Omental fat pad (tissue), 4 donors: Measurements from ENCODE around the gene MYZAP. TPM values are rescaled to one million over a fixed set of nuclear protein-coding genes. Genes with fewer than 3 reads are reported as not detected.

Experiments used
- ATAC-seq: fragments of 150-250 bp; one replicate; pipeline ENCODE4 v1.9.1; 2016; ENCODE audit warnings: mild to moderate bottlenecking, moderate library complexity; ENCODE audit not compliant: low FRiP score
- DNase-seq: peaks from one replicate; pipeline ENCODE4 v3.0.0-alpha.2; 2019; ENCODE audit warnings: low spot score
- total RNA-seq, 4 donors: library from RNA; depleted of rRNA; stranded (reverse); fragments of >200 nt; gene quantifications; one replicate each; pipeline ENCODE4 v1.1.0, GENCODE V29; 2016
- TF ChIP-seq, protein P1 (sequence below), 3 donors: fragments of 450-650 bp; IDR thresholded peaks; one replicate each; pipeline ENCODE4 v1.5.1; 2016 to 2017; ENCODE audit warnings: antibody characterized with exemption in 3 of 3, mild to moderate bottlenecking in 3 of 3, moderate library complexity in 2 of 3

The MYZAP gene
- total RNA-seq, 4 donors from 2014 or later, result 13.1 to 84.6 (median 20.2) TPM

DNA sequence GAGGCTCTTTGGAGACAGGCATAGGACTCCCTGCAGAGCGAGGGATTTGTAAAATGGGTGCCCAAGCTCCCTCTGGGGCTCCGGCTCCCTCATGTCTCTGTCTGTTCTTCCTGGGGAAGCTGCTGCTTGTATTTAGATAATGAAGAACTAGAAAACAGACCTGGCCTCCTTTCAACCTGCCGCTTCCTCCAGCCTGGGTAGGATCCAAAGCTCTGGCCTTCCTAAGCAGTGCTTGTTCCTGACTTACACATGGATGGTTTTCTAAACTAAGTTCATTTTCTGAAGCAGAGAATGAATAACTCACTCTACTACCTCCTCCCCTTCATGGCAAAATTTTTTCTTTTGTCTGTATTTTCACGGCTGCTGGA, 36.9 kb upstream of the MYZAP start:
- TF ChIP-seq, protein P1, sequence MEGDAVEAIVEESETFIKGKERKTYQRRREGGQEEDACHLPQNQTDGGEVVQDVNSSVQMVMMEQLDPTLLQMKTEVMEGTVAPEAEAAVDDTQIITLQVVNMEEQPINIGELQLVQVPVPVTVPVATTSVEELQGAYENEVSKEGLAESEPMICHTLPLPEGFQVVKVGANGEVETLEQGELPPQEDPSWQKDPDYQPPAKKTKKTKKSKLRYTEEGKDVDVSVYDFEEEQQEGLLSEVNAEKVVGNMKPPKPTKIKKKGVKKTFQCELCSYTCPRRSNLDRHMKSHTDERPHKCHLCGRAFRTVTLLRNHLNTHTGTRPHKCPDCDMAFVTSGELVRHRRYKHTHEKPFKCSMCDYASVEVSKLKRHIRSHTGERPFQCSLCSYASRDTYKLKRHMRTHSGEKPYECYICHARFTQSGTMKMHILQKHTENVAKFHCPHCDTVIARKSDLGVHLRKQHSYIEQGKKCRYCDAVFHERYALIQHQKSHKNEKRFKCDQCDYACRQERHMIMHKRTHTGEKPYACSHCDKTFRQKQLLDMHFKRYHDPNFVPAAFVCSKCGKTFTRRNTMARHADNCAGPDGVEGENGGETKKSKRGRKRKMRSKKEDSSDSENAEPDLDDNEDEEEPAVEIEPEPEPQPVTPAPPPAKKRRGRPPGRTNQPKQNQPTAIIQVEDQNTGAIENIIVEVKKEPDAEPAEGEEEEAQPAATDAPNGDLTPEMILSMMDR (IDR thresholded peaks at IDR 0.05), result no peak
- DNase-seq, result no peak
- ATAC-seq, result peak; percentile 3

DNA sequence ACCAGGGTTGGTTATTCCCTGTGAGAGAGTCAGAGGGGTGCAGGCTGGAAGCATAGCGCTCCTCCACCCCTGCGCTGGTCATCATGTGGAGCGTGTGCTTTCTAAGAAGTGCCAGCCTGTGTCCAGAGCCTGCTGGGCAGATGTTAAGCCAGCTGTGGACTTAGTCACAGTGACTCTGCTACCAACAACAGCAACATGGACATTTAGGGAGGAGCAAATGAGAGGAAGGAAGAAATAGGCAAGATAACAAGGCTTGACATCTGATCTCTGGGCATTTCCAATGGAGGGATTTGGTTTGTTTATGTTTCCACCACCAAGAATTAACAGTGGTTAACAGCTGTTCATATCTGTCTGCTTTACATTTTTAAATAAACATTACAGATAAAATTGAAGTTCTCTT, 36.4 kb upstream of the MYZAP start:
- TF ChIP-seq, protein P1 (IDR thresholded peaks at IDR 0.05), result no peak
- ATAC-seq (no peak), DNase-seq (no peak)

DNA sequence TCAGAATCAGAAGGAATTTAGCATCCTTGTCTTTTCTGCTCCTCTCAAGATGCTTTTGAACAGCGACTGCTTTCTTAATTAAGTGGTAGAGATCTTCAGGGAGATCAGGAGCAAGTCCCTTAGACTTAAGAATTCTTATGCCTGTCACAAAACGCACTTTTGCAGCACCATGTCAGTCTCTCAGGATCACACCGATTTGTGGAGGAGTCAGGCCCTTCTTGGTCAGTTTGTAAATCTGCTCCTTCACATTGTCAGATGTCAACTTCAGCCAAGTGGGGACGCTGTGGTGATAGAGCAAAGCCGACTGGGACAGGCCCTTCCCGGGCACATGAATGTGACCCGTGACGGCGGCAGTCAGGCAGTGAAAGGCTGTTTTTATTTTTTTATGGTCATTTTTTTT, 35.7 kb upstream of the MYZAP start:
- TF ChIP-seq, protein P1 (IDR thresholded peaks at IDR 0.05), result no peak
- no peak for DNase-seq
- ATAC-seq, result no peak

DNA sequence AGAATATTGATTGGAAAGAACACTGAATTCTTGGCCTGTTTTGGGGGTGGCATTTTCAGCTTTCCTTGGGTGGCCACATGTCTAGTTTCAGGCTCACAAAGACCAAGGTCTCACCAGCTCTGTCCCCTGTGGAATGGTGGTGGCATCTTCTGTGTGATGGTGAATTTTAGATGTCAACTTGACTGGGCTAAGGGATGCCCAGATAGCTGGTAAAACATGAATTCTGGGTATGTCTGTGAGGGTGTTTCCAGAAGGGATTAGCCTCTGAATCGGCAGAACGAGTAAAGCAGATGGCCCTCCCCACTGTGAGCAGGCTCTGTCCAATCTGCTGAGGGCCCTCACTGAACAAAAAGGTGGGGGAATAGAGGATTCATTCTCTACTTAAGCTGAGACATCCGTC, 34.4 kb upstream of the MYZAP start:
- no peak for DNase-seq
- TF ChIP-seq, protein P1 (IDR thresholded peaks at IDR 0.05), result no peak
- no peak for ATAC-seq

DNA sequence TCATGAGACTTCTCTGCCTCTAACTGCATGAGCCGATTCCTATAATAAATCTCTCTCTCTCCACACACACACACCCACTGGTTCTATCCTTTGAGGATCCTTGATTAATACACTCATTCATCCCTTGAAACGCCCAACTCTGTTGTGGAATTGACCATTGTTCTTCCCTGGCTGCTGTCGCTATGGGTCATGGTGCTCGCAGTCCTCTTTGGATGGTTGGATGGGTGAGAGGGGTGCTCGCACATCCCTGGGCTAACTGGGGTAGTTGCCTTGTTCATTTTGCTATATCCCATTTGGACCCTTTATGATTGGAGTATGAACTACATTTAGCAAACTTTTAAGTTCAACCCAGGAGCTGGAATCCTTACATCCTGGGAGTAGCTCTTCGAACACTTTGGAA, 33.9 kb upstream of the MYZAP start:
- TF ChIP-seq, protein P1 (IDR thresholded peaks at IDR 0.05), result no peak
- DNase-seq (no peak), ATAC-seq (no peak)

DNA sequence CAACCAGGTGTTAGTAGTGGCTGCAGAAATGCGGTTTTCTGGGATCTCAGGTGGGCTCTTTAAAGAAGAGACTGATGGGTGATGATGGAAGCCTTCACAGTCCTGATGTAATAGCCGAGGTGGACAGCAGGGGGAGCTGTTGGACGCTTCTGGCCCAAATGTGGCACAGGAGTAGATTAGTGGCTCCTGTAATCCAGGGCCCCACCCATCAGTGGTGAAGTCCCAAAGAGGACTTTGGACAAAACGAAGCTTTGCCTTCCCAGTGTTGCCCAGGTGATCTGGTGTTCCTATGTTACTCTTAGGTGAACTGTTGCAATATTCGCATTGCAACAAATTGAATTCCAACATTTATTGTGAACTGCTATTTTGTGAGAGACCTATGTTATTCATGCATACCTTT, 31.8 kb upstream of the MYZAP start:
- TF ChIP-seq, protein P1 (IDR thresholded peaks at IDR 0.05), result peak in 1 of 3 donors; percentile 62
- ATAC-seq (no peak), DNase-seq (peak; percentile 80)

DNA sequence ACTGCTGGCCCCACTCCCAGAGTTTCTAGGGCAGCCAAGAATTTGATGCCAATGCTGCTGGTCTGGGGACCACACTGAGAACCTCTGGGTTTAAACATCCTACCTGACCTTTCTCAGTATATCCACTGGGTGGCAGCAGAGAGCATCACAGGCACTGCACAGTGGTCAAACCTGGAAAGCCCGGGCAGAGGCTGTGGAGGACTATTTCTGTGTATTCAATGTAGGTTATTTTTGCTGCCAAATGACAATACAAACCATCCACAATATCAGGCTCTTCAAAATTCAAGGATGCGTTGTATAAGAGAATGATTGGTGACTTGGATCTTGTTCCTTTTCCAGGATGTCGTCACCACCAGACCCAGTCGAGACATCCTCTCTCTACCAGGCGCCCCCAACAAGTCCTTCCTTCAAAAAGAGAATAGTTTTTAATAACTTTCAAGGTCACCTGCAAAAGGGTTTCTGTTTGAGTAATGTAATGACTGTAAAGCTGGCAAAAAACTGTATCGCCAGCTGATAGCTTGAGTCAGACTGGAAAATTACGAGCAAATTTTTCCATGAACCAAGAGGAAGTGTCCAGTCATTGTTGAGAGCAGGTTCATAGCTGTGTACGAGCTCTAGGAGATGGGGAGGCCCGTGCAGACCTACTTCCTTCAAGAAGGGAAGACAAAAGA, 30.5 kb upstream of the MYZAP start:
- TF ChIP-seq, protein P1 (IDR thresholded peaks at IDR 0.05), result peak in 2 of 3 donors; percentile 46 to 69
- DNase-seq (peak; percentile 46), ATAC-seq (peak; percentile 75)
